HL-60/S4 treated with phorbol 12-myristate 13-acetate at 8.2 ng/mL for 4 days and 3 days (cell line): ENCODE data around the gene SNRNP70.
"Not testable (repeated sequence)": the region's sequence is repeated elsewhere in the genome, so short reads cannot be mapped to it uniquely, and the experiment has no call there.

Experiments
- in situ Hi-C: fragments of 300-500 bp; cut with MboI; formaldehyde crosslinking; loops from 2 replicates; pipeline ENCODE4 v1.15.0; 2022; ENCODE audit warnings: low sequenced_read_pairs

SNRNP70 gene

DNA sequence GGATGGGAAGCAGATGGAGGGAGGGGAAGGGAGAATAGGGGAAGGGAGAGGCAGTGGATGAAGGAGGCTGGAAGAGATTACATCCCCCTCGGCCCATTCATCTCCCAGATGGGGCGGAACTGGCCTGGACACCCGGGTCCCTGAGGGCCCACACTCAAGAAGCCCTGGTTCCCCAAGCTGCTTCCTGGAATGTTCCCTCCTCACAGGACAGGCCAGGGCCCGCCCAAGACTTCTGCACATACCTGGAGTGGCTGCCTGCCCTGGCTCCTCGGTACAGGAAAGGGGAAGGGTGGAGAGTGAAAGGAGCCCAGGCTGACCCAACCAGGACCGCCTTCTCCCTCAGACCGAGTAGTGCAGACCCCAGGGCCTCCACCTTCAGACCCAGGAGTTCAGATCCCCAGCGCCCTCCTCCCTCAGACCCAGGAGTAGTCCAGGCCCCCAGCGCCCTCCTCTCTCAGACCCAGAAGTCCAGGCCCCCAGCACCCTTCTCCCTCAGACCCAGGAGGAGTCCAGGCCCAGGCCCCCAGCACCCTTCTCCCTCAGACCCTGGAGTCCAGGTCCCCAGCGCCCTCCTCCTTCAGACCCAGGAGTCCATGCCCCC lies 21.1 kb upstream of the SNRNP70 start:
- in situ Hi-C loops = no loop called here

DNA sequence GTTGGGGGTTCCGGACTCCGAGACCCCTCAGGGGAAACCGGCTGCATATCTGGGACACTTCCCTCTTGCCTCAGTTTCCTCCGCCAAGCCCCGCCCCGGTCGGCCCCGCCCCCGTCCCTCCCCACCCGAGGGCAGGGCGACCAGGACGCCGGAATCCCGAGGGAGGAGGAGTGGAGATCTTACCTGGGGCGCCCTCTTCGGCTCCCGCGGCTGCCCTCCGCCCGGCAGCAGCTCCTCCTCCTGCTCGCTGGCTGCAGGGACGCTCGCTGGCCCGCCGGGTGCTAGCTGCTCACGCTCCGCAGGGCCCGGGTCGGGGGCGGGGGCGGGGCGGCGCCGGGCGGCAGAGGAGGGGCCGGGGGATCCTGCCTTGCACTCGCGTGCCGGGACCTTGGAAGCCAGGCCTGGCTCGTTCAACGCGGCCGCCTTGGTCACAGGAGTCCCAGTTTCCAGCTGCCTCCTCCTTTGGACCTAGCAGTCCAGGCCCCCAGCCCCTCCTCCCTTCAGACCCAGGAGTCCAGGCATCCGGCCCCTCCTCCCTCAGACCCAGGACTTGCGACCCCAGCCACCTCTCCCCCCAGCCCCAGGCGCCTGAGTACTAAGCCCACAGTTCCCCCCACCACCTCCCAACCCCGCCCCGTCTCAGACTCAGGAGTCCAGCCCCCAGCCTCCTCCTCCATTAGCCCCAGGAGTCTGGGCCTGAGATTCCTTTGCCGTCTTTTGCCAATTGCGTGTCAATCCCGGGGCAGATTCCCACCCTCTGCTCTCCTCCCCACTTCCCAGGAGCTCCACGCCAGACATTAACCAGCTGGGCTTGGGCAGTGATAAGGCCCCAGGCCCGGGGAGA lies 20.3 kb upstream of the SNRNP70 start, which contains the start of gene NTF4:
NTF4 (minus strand) TSS at position 51 of the 844 bp plus-strand sequence. CDS start 2,821 bp downstream, outside the sequence.
- in situ Hi-C loops = no loop called here

DNA sequence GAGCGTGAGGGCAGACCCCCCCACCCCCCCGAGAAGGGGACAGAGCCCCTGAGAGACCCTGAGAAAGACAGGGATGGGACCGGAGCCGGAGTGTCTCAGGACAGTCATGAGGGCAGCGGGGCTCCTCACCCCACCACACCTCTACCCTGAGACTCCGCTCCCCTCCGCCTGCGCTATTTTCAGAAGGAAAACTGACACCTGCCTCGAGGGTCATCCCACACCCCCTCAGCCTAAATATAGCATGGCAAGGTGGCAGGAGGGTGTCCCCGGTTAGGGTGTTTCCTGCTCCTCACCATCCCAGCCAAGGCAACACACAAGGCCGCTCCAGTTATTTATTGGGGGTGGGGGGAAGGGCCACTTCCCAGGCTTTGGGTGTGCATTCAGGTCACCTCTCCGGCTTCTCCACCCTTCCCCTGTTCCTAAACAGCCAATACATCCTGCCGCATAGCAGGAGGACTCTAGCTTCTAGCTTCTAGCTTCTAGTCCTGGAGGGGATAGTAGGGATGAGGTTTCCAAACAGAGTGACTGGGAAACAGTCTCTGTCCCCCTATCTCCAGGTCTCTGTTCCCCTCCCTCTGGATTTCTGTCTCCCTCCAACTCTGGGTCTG lies 19.2 kb upstream of the SNRNP70 start:
- in situ Hi-C loops = no loop called here

DNA sequence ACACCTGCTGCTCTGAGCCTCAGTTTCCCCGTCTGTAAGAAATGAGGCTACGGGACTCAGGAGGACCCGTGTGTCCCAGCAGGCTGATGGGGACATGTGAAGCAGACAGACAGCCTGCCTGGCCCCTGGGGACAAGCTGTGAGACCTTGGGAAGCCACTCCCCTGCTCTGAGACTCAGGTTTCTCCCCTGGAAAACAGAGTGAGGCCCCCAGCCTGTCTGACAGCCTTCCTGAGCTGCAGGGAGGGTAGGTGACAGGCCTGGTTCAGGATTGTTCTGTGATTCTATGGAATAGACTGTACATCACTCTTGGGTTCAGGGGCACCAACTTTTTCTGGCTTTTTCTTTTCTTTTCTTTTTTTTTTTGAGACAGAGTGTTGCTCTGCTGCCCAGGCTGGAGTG lies 17.7 kb upstream of the SNRNP70 start:
- in situ Hi-C loops = no loop called here

DNA sequence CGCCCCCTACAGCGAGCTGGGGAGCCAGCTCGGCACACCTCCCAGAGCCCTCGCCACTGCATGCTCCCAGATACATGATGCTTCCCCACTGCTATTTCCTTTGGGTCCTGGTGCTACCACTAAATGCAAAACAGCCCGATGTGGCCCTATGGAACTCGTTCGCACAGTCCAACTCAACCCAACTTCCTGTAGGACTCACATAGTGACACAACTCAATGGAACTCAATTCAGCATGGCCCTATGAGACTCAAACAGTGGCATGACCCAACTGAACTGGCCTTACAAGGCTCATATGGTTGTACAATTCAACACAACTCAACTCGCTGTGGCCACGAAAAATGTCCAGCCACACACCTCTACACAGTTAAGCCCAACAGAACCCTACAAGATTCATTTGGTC lies 16.2 kb upstream of the SNRNP70 start:
- in situ Hi-C loops = no loop called here

DNA sequence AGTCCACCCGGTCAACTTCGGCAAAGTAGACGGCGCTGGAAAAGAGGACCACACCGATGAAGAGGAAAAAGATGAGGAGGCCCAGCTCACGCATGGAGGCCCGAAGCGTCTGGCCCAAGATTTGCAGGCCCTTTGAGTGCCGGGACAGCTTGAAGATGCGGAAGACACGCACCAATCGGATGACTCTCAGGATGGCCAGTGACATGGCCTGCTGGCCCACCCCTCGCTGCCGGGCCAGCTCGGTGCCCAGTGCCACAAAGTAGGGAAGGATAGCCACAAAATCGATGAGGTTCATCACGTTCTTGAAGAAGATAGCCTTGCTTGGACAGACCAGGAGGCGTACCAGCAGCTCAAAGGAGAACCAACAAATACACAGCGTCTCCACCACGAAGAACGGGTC lies 14.8 kb upstream of the SNRNP70 start:
- in situ Hi-C loops = no loop called here

DNA sequence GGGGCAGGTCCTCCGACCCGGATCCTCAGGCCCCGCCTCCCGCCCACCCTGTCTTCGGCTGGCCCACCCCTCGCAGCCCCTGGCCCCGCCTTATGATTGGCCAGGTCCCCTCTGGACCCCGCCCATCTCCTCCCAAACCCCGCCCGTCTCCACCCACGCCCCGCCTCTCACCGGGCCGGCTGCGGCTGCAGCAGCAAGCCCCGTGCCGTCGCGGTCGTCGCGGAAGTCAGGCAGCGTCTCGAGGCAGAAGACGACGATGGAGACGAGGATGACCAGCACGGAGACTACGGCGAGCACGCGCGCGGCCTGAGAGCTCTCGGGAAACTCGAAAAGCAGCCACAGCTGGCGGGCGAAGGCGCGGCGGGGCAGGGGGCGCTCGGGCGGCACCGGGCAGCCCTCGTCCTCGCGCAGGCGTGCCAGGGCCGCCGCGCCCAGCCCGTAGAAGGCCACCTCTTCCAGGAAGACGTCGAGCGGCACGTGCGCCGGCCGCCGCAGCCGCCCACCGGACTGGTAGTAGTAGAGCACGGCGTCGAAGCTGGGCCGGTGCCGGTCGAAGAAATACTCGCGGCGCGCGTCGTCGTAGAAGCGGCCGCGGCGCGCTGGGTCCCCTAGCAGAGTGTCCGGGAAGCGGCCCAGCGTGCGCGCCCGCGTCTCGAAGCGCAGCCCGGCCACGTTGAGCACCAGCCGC lies 13.2 kb upstream of the SNRNP70 start:
- in situ Hi-C loops = no loop called here

DNA sequence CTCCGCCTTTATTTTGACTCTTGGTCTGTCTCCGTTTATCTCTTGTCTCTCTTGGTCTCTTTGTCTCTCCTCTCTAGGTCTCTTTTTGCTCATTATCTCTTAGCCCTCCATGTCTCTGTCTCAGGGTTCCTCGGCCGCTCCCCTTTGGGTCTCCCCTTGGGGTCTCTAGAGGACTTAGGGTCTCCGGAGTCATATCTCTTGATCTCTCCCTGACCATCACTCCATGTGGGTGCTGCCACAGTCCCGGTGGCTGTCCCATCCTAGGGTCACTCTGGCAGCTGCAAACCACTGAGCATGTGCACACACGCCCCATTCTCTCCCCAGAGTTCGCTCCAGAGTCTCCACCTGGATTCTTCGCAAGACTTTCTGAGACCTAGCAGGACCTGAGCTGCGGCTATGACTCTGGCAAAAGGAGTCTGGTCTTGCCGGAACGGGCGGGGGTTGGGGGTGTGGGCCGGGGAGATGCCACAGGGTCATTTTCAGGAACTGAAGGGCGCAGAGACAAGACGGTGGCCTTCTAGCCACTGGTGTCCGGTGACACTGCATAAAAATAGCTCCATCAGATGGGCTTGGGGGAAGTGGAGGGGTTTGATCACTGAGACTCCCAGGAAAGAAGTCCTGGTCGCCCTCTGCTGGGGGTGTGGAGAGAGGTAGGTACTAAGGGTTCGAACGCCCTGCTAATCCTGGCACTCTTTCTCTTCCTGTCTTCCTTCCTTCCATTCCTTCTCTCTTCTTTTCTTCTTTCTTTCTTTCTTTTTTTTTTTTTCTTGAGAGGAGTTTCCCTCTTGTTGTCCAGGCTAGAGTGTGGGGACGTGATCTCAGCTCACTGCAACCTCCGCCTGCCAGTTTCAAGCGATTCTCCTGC lies 11.5 kb upstream of the SNRNP70 start:
- in situ Hi-C loops = no loop called here

DNA sequence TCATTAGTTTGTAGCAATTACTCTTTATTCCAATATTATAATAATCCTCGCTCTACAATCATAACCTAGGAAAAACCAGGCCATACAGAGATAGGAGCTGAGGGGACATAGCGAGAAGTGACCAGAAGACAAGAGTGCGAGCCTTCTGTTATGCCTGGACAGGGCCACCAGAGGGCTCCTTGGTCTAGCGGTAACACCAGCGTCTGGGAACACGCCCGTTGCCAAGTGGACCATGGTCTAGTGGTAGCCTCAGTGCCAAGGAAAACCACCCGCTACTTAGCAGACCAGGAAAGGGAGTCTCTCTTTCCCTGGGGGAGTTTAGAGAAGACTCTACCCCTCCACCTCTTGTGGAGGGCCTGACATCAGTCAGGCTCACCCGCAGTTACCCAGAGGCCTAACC lies 10.4 kb upstream of the SNRNP70 start:
- in situ Hi-C loops = not testable (repeated sequence)

DNA sequence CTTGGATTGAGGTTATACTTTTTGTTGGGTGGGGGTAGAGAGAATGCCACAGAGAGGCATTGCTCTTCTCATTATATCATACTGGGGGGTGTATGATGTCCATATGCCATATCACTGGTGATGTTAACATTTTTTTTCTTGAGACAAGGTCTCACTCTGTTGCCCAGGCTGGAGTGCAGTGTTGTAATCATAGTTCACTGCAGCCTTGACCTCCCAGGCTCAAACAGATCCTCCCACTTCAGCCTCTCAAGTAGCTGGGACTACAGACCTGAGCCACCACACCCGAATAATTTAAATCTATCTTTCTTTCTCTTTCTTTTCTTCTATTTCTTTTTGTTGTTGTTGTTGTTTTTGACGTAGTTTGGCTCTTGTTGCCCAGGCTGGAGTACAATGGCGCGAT lies 4.9 kb upstream of the SNRNP70 start:
- in situ Hi-C loops = no loop called here

DNA sequence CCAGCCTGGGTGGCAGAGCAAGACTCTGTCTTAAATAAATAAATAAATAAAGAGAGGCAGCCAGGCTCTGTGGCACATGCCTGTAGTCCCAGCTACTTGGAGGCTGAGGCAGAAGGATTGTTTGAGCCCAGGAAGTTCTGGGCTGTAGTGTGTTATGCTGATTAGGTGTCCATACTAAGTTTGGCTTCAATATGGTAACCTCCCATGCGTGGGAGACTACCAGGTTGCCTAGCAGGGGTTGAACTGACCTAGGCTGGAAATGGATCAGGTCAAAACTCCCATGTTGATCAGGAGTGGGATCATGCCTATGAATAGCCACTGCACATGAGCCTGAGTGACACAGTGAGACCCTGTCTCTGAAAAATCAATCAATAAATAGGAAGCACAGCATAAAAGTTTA lies 4.0 kb upstream of the SNRNP70 start:
- in situ Hi-C loops = no loop called here

DNA sequence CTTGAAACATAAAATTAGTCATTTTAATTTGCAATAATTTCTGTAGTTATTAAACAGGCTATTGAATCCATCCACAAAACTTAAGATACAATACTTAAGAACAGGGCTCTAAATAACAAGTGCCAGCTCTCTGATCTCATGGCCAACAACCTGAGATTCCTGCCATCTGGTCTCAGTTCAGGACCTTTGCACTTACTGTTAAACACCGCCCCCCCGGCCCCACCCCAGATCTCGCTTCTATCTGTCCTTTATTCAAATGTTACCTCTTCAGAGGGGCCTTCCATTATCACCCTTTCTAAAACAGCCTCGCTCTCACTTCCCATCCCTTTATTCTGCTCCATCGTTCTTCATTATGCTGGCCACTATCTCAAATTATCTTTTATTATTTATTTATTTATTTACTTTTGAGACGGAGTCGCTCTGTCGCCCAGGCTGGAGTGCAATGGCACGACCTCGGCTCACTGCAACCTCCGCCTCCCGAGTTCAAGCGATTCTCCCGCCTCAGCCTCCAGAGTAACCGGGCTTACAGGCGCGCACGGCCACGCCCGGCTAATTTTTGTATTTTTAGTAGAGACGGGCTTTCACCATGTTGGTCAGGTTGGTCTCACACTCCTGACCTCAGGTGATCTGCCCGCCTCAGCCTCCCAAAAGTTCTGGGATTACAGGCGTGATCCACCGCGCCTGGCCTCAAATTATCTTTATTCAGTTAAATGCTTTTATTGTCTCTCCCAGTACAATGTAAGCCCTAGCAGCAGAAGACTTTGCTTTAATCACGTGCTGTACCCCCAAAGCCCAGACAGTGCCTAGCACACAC lies 838 bp upstream of the SNRNP70 start:
- in situ Hi-C loops = no loop called here

DNA sequence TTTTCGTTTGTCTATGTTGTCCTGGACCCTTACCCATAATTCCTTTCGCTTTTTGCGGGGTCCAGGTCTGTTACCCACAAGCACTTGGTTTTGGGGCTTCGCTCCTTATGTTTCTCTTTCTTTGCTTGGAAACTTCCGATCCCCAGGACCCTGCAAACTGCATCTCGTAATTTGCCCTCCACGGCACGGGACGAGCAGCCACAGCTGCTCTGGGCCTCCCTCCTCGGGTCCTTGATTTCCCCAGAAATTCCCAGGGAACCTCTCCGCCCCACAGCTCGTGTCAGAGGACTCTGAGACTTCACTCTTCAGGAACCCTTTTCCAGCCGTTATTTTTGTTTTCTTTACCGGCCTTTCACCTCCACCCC lies 599 bp downstream of the SNRNP70 start:
- in situ Hi-C loops = no loop called here

DNA sequence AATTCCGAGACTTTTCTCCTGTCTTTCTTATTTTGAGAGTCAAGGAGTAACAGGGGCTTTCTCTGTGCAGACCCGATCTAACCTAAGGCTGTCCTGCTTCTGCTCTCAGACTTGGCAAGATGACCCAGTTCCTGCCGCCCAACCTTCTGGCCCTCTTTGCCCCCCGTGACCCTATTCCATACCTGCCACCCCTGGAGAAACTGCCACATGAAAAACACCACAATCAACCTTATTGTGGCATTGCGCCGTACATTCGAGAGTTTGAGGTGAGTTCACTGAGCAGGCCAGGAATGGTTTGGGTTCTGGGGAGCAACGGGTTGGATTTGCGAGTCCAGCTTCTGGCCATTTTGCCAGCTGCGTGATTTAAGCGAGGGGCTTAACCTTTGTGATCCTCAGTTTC lies 1.0 kb downstream of the SNRNP70 start:
- in situ Hi-C loops = no loop called here

DNA sequence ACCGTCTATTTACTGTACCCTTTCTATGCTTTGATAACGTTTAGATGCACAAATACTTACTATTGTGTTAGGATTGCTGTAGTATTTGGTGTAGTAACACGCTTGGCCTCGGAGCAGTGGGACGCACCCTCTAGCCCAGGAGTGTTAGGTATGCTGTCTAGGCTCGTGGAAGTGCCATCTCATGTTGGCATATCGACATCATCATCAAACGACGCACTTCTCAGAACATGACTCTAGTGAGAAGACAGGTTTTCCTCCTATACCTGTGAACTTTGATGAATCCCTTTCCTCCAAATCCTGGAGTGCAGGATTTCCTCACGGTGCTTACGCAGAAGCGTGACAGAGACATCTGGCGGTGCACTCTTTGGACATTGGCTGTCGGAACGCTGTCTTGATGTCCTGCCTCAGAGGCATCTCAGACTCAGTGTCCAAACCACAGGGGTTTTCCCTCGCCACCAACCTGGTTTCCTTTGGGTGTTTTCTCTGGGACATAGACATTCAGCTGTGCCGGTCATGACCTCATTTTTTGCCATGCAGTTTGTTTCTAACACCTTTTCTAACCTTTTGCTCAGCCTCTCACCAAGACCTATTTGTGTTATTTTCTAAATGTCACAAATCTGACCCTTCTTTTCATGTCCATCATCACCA lies 6.3 kb downstream of the SNRNP70 start:
- in situ Hi-C loops = no loop called here

DNA sequence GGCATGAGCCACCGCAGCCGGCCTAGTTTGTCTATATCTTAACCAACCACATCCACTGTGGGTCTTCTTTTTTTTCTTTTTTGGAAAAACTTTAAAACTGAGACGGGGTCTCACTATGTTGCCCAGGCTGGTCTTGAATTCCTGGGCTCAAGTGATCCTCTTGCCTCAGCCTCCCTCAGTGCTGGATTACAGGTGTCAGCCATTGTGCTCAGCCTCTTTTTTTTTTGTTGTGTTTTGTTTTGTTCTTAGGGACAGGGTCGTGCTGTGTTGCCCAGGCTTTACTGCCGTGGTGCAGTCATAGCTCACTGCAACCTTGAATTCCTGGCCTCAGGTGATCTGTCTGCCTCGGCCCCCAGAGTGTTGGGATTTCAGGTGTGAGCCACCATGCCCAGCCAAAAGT lies 7.4 kb downstream of the SNRNP70 start:
- in situ Hi-C loops = no loop called here

DNA sequence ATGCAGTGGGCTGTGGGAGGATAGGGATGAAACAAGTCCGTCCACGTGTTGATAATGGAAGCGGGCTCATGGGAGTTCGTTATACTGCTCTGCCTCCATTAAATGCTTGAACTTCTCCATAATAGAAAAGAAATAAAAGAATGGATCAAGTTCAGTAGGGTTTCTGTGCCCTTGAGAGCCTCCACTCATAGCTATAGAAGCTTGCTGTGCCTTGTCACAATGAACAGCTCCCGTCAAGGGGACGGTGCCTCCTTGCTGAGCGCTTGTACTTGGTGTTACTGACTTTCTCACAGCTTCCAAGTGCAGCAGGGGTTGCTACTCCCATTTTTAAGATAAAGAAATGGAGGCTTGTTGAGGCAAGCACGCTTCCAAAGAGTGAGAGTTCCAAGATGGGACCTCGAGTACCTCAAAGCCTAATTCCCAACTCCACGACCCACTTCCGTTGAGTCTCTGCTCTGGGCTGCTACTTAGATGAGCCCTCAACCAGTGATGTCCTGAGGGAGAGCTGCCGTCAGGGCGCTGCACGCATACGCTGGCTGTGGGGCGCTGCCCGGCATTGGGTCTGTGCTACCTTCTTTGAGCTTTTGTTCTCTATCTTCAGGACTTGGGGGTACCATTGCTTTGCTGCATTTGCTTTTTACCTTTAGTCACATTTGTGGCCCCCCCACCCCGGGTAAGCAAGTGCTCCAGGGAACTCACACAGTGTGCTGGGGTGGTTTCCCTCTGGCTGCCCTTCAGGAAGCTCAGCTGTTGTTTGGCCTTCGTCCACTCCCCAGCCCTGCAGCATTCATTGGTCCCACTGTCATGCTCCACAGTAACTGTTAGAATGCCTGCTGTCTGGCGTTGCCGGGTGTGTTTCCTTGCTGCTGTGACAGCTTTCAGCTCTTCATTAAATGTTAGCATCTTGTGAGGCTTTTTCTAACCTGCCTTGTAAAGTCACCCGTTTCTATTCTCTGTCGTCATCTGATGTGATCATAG lies 9.5 kb downstream of the SNRNP70 start:
- in situ Hi-C loops = no loop called here
